HEK293 (cell line): Measurements from ENCODE around the gene SLC16A5.
A peak's percentile ranks its signal among the peaks of the same experiment; 100 is the strongest.

Source experiments
- CTCF ChIA-PET: fragments of 350-600 bp; formaldehyde crosslinking; extraction: SDS; loops from one replicate; lab custom pipeline; 2021; ENCODE audit warnings: antibody characterized with exemption; lab: Yijun Ruan, JAX
- POLR2A ChIA-PET: fragments of 300-600 bp; formaldehyde crosslinking; extraction: SDS; loops from one replicate; lab custom pipeline; 2020; ENCODE audit warnings: antibody characterized with exemption, inconsistent platforms; lab: Yijun Ruan, JAX
- H3K27ac ChIP-seq: fragments of 200-500 bp; sonication (Bioruptor generic); 2 replicates; pipeline ENCODE4 v1.5.1; 2014; ENCODE audit warnings: low read depth, low read length, control low read depth, inconsistent platforms; ENCODE audit errors: extremely low read depth
- H3K36me3 ChIP-seq, 2 experiments: fragments of 200-500 bp in 1 of 2; sonication (Bioruptor generic) in 1 of 2; 1 replicate in 1 of 2; 2 replicates in 1 of 2; pipeline ENCODE4 v1.5.1; 2014 to 2017; ENCODE audit warnings: inconsistent platforms in 2 of 2, low read length in 2 of 2; ENCODE audit not compliant: control insufficient read depth in 2 of 2, insufficient read depth in 1 of 2
- H3K4me1 ChIP-seq: fragments of 200-500 bp; sonication (Bioruptor generic); 2 replicates; pipeline ENCODE4 v1.5.1; 2014; ENCODE audit warnings: mild to moderate bottlenecking, low read length, inconsistent platforms; ENCODE audit not compliant: control insufficient read depth, insufficient read depth
- H3K4me3 ChIP-seq: 2 replicates; pipeline ENCODE4 v1.5.1; 2011; ENCODE audit warnings: low read depth, mild to moderate bottlenecking, control low read depth, low read length, moderate library complexity
- H3K9me3 ChIP-seq: fragments of 200-500 bp; sonication (Bioruptor generic); 2 replicates; pipeline ENCODE4 v1.5.1; 2014; ENCODE audit warnings: low read depth, low read length, inconsistent platforms; ENCODE audit not compliant: control insufficient read depth, insufficient read depth
- BCL11A ChIP-seq: fragments of 450-650 bp; formaldehyde crosslinking; IDR thresholded peaks from 2 replicates; pipeline ENCODE4 v1.5.1; 2016; ENCODE audit warnings: low read depth, missing biosample characterization, missing genetic modification characterization
- GLIS2 ChIP-seq: fragments of 450-650 bp; formaldehyde crosslinking; IDR thresholded peaks from 2 replicates; pipeline ENCODE4 v1.5.1; 2016; ENCODE audit warnings: missing biosample characterization, missing genetic modification characterization
- KLF7 ChIP-seq: fragments of 450-650 bp; formaldehyde crosslinking; IDR thresholded peaks from 2 replicates; pipeline ENCODE4 v1.5.1; 2016; ENCODE audit warnings: missing biosample characterization, missing genetic modification characterization, borderline replicate concordance
- MEIS1 ChIP-seq: sonication (generic); formaldehyde crosslinking; IDR thresholded peaks from 2 replicates; pipeline ENCODE4 v1.8.1; 2022; ENCODE audit warnings: missing genetic modification reagents, mild to moderate bottlenecking, borderline replicate concordance
- OSR2 ChIP-seq: fragments of 450-650 bp; formaldehyde crosslinking; IDR thresholded peaks from 2 replicates; pipeline ENCODE4 v1.5.1; 2016; ENCODE audit warnings: missing biosample characterization, missing genetic modification characterization
- OVOL3 ChIP-seq: fragments of 450-650 bp; formaldehyde crosslinking; IDR thresholded peaks from 2 replicates; pipeline ENCODE4 v1.5.1; 2016; ENCODE audit warnings: missing biosample characterization, missing genetic modification characterization
- PRDM1 ChIP-seq: fragments of 450-650 bp; formaldehyde crosslinking; IDR thresholded peaks from 2 replicates; pipeline ENCODE4; 2016; ENCODE audit warnings: missing biosample characterization, missing genetic modification characterization
- SP2 ChIP-seq: fragments of 450-650 bp; formaldehyde crosslinking; IDR thresholded peaks from 2 replicates; pipeline ENCODE4 v1.5.1; 2016; ENCODE audit warnings: missing biosample characterization, missing genetic modification characterization
- SP3 ChIP-seq: fragments of 450-650 bp; formaldehyde crosslinking; IDR thresholded peaks from 2 replicates; pipeline ENCODE4 v1.5.1; 2016; ENCODE audit warnings: missing biosample characterization, missing genetic modification characterization
- WT1 ChIP-seq: fragments of 450-650 bp; formaldehyde crosslinking; IDR thresholded peaks from 2 replicates; pipeline ENCODE4 v1.5.1; 2016; ENCODE audit warnings: missing biosample characterization, missing genetic modification characterization
- ZBTB11 ChIP-seq: fragments of 450-650 bp; formaldehyde crosslinking; conservative IDR thresholded peaks from 2 replicates; pipeline ENCODE4 v1.5.1; 2016; ENCODE audit warnings: low read depth, missing biosample characterization, missing genetic modification characterization
- ZBTB17 ChIP-seq: fragments of 450-650 bp; formaldehyde crosslinking; IDR thresholded peaks from 2 replicates; pipeline ENCODE4 v1.5.1; 2016; ENCODE audit warnings: missing biosample characterization, missing genetic modification characterization
- ZBTB20 ChIP-seq: fragments of 450-650 bp; formaldehyde crosslinking; IDR thresholded peaks from 2 replicates; pipeline ENCODE4 v1.5.1; 2016; ENCODE audit warnings: missing biosample characterization, missing genetic modification characterization
- ZBTB48 ChIP-seq: fragments of 450-650 bp; formaldehyde crosslinking; IDR thresholded peaks from 2 replicates; pipeline ENCODE4 v1.5.1; 2016; ENCODE audit warnings: missing biosample characterization, missing genetic modification characterization
- ZFP69B ChIP-seq: fragments of 450-650 bp; formaldehyde crosslinking; IDR thresholded peaks from 2 replicates; pipeline ENCODE4 v1.5.1; 2016; ENCODE audit warnings: missing biosample characterization, missing genetic modification characterization
- ZNF23 ChIP-seq: fragments of 450-650 bp; formaldehyde crosslinking; IDR thresholded peaks from 2 replicates; pipeline ENCODE4 v1.5.1; 2016; ENCODE audit warnings: missing biosample characterization, missing genetic modification characterization, borderline replicate concordance
- ZNF335 ChIP-seq: fragments of 450-650 bp; formaldehyde crosslinking; conservative IDR thresholded peaks from 2 replicates; pipeline ENCODE4 v1.5.1; 2016; ENCODE audit warnings: missing biosample characterization, missing genetic modification characterization
- ZNF350 ChIP-seq: fragments of 450-650 bp; formaldehyde crosslinking; IDR thresholded peaks from 2 replicates; pipeline ENCODE4 v1.5.0; 2017; ENCODE audit warnings: missing biosample characterization, mild to moderate bottlenecking, missing genetic modification characterization
- ZNF366 ChIP-seq: fragments of 450-650 bp; formaldehyde crosslinking; conservative IDR thresholded peaks from 2 replicates; pipeline ENCODE4 v1.5.1; 2016; ENCODE audit warnings: missing biosample characterization, missing genetic modification characterization
- ZNF473 ChIP-seq: fragments of 450-650 bp; formaldehyde crosslinking; IDR thresholded peaks from 2 replicates; pipeline ENCODE4 v1.5.1; 2017; ENCODE audit warnings: missing biosample characterization, missing genetic modification characterization
- ZNF48 ChIP-seq: fragments of 450-650 bp; formaldehyde crosslinking; IDR thresholded peaks from 2 replicates; pipeline ENCODE4 v1.5.1; 2016; ENCODE audit warnings: missing biosample characterization, missing genetic modification characterization
- ZNF501 ChIP-seq: fragments of 450-650 bp; formaldehyde crosslinking; IDR thresholded peaks from 2 replicates; pipeline ENCODE4 v1.5.1; 2016; ENCODE audit warnings: missing biosample characterization, missing genetic modification characterization
- ZNF558 ChIP-seq: fragments of 450-650 bp; formaldehyde crosslinking; IDR thresholded peaks from 2 replicates; pipeline ENCODE4 v1.5.1; 2016; ENCODE audit warnings: missing biosample characterization, missing genetic modification characterization
- ZNF561 ChIP-seq: fragments of 450-650 bp; IDR thresholded peaks from 2 replicates; pipeline ENCODE4 v1.5.1; 2018; ENCODE audit warnings: missing biosample characterization, missing genetic modification characterization, borderline replicate concordance
- ZNF621 ChIP-seq: fragments of 450-650 bp; formaldehyde crosslinking; IDR thresholded peaks from 2 replicates; pipeline ENCODE4 v1.5.1; 2017; ENCODE audit warnings: missing biosample characterization, missing genetic modification characterization
- ZNF670 ChIP-seq: fragments of 450-650 bp; formaldehyde crosslinking; IDR thresholded peaks from 2 replicates; pipeline ENCODE4 v1.5.1; 2016; ENCODE audit warnings: missing biosample characterization, missing genetic modification characterization, low read depth
- ZNF701 ChIP-seq: fragments of 450-650 bp; formaldehyde crosslinking; IDR thresholded peaks from 2 replicates; pipeline ENCODE4 v1.5.1; 2016; ENCODE audit warnings: missing biosample characterization, missing genetic modification characterization
- TF ChIP-seq, protein P1 (sequence below): fragments of 450-650 bp; formaldehyde crosslinking; IDR thresholded peaks from 2 replicates; pipeline ENCODE4 v1.5.1; 2016; ENCODE audit warnings: missing biosample characterization, missing genetic modification characterization
- TF ChIP-seq, protein P2 (sequence below): fragments of 450-650 bp; formaldehyde crosslinking; IDR thresholded peaks from 2 replicates; pipeline ENCODE4 v1.5.1; 2017; ENCODE audit warnings: missing biosample characterization, missing genetic modification characterization

Gene SLC16A5

DNA sequence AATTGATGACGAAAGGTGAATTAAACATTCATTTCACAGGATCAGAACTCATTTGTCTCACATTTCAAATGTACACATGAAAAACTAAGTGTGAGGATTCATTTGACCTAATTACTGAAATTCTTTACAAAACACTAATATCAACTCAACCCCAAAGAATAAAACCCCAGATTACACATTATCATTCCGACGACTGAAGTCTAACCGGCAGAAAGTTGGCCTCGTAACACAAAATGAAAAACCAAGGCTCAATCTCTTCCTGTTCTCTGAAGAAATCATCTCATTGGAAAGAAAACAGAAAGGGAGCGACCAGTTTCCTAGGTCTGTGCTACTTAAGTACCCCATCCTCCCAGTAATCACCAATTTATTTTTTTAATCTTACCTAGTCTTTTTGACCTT, 64.8 kb downstream of the SLC16A5 start:
- peaks cover 17 to 22% of the 10 kb centered on the region in 2 experiments for H3K36me3 ChIP-seq
- POLR2A ChIA-PET: interaction anchor here (0.6 to 0.9 kb wide), 2 partner anchors 39 to 63 kb away, joined by 7 read pairs; no protein-coding TSS in a partner anchor
- peak overlapping the region; percentile 90 for H3K4me3 ChIP-seq
- CTCF ChIA-PET: interaction anchor here (1.1 kb wide), 1 partner anchor 21 kb away, joined by 3 read pairs; no protein-coding TSS in a partner anchor
- no peak overlapping the region; the same call in 1 of the 2 replicates for H3K27ac ChIP-seq
- H3K9me3 ChIP-seq: no peaks in the 10 kb centered on the region
- no peak for TF ChIP-seq ZFP69B
- peak; percentile 62 for TF ChIP-seq PRDM1 (tag by site-specific recombination)
- H3K4me1 ChIP-seq: peaks cover 9% of the 10 kb centered on the region; the same call in 1 of the 2 replicates

DNA sequence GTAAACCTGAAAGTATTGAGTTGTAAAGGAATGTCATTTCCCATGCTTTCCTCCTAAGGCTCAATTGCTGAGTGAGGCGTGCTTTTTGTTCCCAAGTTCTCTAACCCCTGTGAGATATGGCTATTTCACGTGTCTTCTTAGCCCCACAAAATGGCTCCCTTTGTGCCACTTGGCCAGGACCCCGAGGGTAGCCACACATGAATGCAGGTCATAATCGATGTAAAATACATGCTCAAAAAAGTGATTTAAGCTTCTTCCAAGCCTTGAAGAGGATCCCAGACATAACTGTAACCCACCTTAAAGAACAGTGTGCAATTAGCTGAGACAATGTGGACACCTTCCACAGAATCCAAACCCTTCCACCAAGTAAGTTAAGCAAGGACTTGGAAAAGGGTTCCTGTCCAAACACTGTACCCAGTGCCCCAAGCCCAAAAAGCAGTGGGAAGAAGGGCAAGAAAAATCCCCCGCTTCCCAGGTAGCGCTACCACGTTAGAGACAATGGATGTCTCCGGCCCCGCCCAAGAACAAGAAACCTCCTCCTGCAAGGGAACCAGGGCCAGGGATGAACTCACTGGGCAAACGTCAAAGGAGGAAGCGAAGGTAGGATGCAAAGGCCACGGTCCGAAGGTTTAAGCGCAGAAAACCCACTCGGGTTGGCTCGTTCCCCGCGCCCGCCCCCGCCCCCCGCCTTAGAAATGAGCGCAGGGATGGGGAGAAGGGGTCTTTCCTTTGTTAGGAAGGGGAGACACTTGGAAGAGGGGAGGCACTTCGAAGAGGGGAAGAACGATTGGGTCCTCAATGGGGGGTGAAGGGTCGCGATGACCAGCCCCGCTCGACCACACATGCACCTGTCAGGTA, 65.4 kb downstream of the SLC16A5 start:
- Histone ChIP-seq H3K27ac (peak overlapping the region; percentile 92), H3K4me3 (peak overlapping the region; percentile 90), H3K9me3 (no peaks in the 10 kb centered on the region), H3K4me1 (peaks cover 9% of the 10 kb centered on the region; the same call in 1 of the 2 replicates), H3K36me3 (peaks cover 13 to 18% of the 10 kb centered on the region in 2 experiments; a peak in 2 of 3 replicates)
- CTCF ChIA-PET: interaction anchor here (0.7 to 1.1 kb wide), 2 partner anchors 22 to 191 kb away, joined by 3 to 4 read pairs; no protein-coding TSS in a partner anchor
- POLR2A ChIA-PET: interaction anchor here (0.6 to 0.9 kb wide), 3 partner anchors 38 to 161 kb away, joined by 3 to 7 read pairs (median 7); no protein-coding TSS in a partner anchor
- TF ChIP-seq ZBTB11 (0 out of 2 replicates have a peak, but pooled peaks have one; percentile 29), SP2 (tag by site-specific recombination) (peak; percentile 46), ZNF48 (tag by site-specific recombination) (no peak), MEIS1 (no peak), ZNF561 (tag by site-specific recombination) (0 out of 2 replicates have a peak, but pooled peaks have one; percentile 24), ZNF501 (tag by site-specific recombination) (0 out of 2 replicates have a peak, but pooled peaks have one; percentile 39), ZNF335 (tag by site-specific recombination) (peak; percentile 84), OVOL3 (tag by site-specific recombination) (no peak), GLIS2 (tag by site-specific recombination) (no peak), ZNF621 (tag by site-specific recombination) (no peak), ZBTB17 (peak; percentile 85), ZBTB48 (tag by site-specific recombination) (peak; percentile 41; the same call in 1 of the 2 replicates), ZNF701 (tag by site-specific recombination) (no peak), ZNF350 (no peak), OSR2 (tag by site-specific recombination) (peak; percentile 47; the same call in 1 of the 2 replicates), ZNF23 (no peak), KLF7 (tag by site-specific recombination) (0 out of 2 replicates have a peak, but pooled peaks have one; percentile 27), ZNF670 (tag by site-specific recombination) (no peak), ZNF558 (no peak), ZNF473 (tag by site-specific recombination) (no peak), BCL11A (tag by site-specific recombination) (peak; percentile 68; the same call in 1 of the 2 replicates), ZNF366 (tag by site-specific recombination) (0 out of 2 replicates have a peak, but pooled peaks have one; percentile 17), WT1 (no peak), ZBTB20 (peak; percentile 56), SP3 (tag by site-specific recombination) (peak; percentile 34; the same call in 1 of the 2 replicates)
- TF ChIP-seq, protein P1, sequence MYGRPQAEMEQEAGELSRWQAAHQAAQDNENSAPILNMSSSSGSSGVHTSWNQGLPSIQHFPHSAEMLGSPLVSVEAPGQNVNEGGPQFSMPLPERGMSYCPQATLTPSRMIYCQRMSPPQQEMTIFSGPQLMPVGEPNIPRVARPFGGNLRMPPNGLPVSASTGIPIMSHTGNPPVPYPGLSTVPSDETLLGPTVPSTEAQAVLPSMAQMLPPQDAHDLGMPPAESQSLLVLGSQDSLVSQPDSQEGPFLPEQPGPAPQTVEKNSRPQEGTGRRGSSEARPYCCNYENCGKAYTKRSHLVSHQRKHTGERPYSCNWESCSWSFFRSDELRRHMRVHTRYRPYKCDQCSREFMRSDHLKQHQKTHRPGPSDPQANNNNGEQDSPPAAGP (tag by site-specific recombination): 0 out of 2 replicates have a peak, but pooled peaks have one; percentile 14
- TF ChIP-seq, protein P2, sequence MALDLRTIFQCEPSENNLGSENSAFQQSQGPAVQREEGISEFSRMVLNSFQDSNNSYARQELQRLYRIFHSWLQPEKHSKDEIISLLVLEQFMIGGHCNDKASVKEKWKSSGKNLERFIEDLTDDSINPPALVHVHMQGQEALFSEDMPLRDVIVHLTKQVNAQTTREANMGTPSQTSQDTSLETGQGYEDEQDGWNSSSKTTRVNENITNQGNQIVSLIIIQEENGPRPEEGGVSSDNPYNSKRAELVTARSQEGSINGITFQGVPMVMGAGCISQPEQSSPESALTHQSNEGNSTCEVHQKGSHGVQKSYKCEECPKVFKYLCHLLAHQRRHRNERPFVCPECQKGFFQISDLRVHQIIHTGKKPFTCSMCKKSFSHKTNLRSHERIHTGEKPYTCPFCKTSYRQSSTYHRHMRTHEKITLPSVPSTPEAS (tag by site-specific recombination): no peak
